Testis (tissue), 2 donors: ENCODE results near the gene CIP2A.

Source experiments
- CTCF ChIP-seq, 3 experiments: fragments of 450-650 bp in 2 of 3; fragments of 200-600 bp in 1 of 3; sonication (generic) in 1 of 3; IDR thresholded peaks; one replicate each; pipeline ENCODE4 v1.5.1; 2016 to 2019; ENCODE audit warnings: antibody characterized with exemption in 3 of 3, mild to moderate bottlenecking in 2 of 3, moderate library complexity in 1 of 3
- POLR2A ChIP-seq: fragments of 450-650 bp; IDR thresholded peaks from one replicate; pipeline ENCODE4 v1.6.1; 2017; ENCODE audit warnings: antibody characterized with exemption, mild to moderate bottlenecking, moderate library complexity

- TF ChIP-seq CTCF (IDR thresholded peaks at IDR 0.05), result no peak
- no peak for TF ChIP-seq POLR2A
These were observed 22.6 kb downstream of the CIP2A start for GRCh38 chr3:108566599-108566998.
